Esophagus squamous epithelium (tissue), 4 donors: ENCODE measurements around the gene DYRK1A.
A peak's percentile ranks its signal among the peaks of the same experiment; 100 is the strongest.

ENCODE experiments used
- POLR2A ChIP-seq, 4 donors: fragments of 450-650 bp; IDR thresholded peaks; one replicate each; pipeline ENCODE4 v1.6.1; 2017; ENCODE audit warnings: antibody characterized with exemption in 4 of 4, mild to moderate bottlenecking in 4 of 4, moderate library complexity in 3 of 4
- TF ChIP-seq, protein P1 (sequence below), 6 experiments: fragments of 450-650 bp in 4 of 6; fragments of 200-600 bp in 2 of 6; sonication (generic) in 2 of 6; IDR thresholded peaks; one replicate each; pipeline ENCODE4 v1.5.1; 2016 to 2019; ENCODE audit warnings: antibody characterized with exemption in 6 of 6, mild to moderate bottlenecking in 4 of 6, moderate library complexity in 4 of 6

DNA sequence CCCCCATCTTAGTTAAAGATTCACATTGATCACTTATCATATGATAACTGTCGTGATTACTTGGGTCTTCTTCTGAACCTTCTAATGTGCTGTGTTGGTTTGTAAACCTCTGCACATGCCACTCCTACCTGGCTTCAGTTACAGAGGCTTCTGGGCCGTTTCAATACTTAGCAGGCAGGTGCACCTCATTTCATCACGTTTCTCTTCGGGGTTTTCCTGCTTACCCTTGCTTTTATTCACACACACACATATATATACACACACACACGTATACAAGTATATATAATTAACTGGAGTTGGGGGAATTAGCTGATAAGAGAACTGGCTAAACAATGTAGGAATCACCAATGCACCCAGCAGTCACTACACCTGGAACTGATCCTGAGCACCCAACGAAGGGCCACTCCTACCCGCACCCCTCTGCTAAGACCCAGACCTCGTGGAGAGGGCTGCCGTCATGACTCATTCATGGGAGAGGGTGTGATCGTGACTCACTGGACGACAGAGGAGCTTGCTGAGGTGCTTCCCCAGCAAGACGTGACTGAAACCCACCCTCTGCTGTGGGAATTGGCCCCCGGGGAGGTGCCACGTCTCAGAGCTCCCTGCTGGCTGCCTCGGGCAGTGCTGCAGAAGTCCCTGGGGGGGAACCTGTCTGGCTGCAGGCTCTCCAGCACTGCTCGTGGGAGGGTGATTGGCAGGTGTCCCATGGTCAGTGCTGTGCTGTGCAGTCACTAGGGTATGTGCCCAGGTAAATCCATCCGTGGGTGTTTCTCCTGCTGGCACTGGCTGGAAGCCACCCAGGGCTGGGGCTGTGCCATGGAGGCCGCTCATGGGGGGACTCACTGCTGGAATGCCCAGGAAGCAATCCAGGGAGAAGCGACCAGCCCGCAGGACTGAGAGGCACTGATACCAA, 166.6 kb downstream of the DYRK1A start:
- TF ChIP-seq, protein P1, sequence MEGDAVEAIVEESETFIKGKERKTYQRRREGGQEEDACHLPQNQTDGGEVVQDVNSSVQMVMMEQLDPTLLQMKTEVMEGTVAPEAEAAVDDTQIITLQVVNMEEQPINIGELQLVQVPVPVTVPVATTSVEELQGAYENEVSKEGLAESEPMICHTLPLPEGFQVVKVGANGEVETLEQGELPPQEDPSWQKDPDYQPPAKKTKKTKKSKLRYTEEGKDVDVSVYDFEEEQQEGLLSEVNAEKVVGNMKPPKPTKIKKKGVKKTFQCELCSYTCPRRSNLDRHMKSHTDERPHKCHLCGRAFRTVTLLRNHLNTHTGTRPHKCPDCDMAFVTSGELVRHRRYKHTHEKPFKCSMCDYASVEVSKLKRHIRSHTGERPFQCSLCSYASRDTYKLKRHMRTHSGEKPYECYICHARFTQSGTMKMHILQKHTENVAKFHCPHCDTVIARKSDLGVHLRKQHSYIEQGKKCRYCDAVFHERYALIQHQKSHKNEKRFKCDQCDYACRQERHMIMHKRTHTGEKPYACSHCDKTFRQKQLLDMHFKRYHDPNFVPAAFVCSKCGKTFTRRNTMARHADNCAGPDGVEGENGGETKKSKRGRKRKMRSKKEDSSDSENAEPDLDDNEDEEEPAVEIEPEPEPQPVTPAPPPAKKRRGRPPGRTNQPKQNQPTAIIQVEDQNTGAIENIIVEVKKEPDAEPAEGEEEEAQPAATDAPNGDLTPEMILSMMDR (IDR thresholded peaks at IDR 0.05), result peak in 1 of 6 experiments; percentile 21
- TF ChIP-seq POLR2A (IDR thresholded peaks at IDR 0.05), result no peak
